ENCODE results near the gene GPR26. TPM values are rescaled to one million over a fixed set of nuclear protein-coding genes. Genes with fewer than 3 reads are reported as not detected.

GPR26 gene
- total RNA-seq, 1 donor from 2014 or later: not detected

DNA sequence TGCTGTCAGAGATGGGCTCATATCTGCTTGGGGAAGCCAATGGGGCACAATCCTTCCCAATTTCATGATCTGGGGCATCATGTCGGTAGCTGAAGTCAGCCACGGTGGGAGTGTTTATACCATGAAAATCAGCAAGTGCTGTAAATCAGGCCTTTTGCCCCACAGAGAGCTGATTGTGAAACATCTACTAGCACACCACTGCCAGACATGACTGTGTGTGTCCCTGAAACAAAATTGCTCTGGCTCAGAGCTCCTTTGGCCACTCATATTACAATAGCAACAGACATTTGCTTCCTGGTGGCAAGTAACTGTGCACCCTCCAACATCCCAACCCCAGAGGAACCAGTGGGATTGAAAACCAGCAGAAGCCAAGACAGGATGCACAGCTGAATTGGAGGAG, 23.7 kb downstream of the GPR26 start:
- H3K36me3 Mint-ChIP-seq (ENCODE audit: low read depth): no peaks in the 10 kb centered on the region
- no peak overlapping the region for H3K27ac Mint-ChIP-seq
- no peaks in the 10 kb centered on the region for H3K27me3 Mint-ChIP-seq (ENCODE audit: insufficient read depth)
- DNase-seq (ENCODE audit: low spot score): no peak
- intact Hi-C loops (cut with micrococcal nuclease): no loop called here
- H3K4me3 Mint-ChIP-seq: no peak overlapping the region
- no peaks in the 10 kb centered on the region for H3K9me3 Mint-ChIP-seq
- no peaks in the 10 kb centered on the region for H3K4me1 Mint-ChIP-seq (ENCODE audit: low read depth)

GRCh38 chr10:123703195-123703790, 37.1 kb downstream of the GPR26 start:
- intact Hi-C loops (cut with micrococcal nuclease): no loop called here
- DNase-seq (ENCODE audit: low spot score): no peak

DNA sequence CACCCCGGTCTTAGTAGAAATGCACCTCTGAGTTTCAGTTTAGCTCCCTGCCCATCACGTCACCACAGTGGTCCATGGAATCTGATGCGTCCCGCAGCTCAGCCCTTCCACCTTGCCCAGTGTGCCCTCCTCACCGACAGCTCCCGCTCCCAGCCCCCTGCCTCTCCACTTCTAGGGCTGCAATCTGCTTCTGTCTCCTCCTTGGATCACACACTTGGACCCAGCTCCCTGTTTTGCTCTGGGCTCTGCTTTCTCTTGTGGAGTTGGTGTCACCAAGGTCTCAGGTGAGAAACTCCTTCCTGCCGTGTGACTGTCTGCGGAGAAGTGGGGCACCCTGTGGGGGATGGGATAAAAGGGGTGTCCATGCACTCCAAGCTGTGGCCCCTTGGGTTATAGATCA, 37.9 kb downstream of the GPR26 start:
- no peak overlapping the region for H3K4me3 Mint-ChIP-seq
- H3K27ac Mint-ChIP-seq: no peak overlapping the region
- no peaks in the 10 kb centered on the region for H3K4me1 Mint-ChIP-seq (ENCODE audit: low read depth)
- peaks cover 3% of the 10 kb centered on the region for H3K27me3 Mint-ChIP-seq (ENCODE audit: insufficient read depth)
- no peak for DNase-seq (ENCODE audit: low spot score)
- intact Hi-C loops (cut with micrococcal nuclease): no loop called here
- no peaks in the 10 kb centered on the region for H3K9me3 Mint-ChIP-seq
- H3K36me3 Mint-ChIP-seq (ENCODE audit: low read depth): no peaks in the 10 kb centered on the region

More at GRCh38 chr10:123703195-123703790, 37.1 kb downstream of the GPR26 start:
- H3K4me1 Mint-ChIP-seq (ENCODE audit: low read depth): no peaks in the 10 kb centered on the region
- no peak overlapping the region for H3K4me3 Mint-ChIP-seq
- H3K36me3 Mint-ChIP-seq (ENCODE audit: low read depth): no peaks in the 10 kb centered on the region
- peaks cover 5% of the 10 kb centered on the region for H3K27me3 Mint-ChIP-seq (ENCODE audit: insufficient read depth)
- no peak overlapping the region for H3K27ac Mint-ChIP-seq
- H3K9me3 Mint-ChIP-seq: no peaks in the 10 kb centered on the region

DNA sequence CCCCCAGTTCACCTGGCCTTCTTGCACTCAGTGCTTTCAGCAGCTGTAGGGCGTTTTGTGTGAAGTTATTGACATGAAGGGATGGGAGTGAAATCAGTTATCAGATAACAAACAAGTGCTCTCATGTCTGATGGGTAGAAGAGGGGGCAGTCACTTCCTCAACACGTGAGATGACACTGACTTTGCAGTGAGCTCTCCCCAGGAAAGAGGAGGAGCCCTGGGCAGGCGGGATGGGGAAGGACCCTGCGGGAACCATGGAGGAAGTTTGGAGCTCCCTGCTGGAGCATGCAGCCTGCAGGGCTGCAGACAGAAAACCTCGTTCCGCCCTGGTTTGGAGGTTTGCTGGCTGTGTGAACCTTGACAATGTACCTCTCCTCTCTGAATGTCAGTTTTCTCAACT, 38.7 kb downstream of the GPR26 start:
- intact Hi-C loops (cut with micrococcal nuclease): no loop called here
- DNase-seq (ENCODE audit: low spot score): no peak
- Mint-ChIP-seq H3K4me3 (no peak overlapping the region), H3K4me1 (ENCODE audit: low read depth) (no peaks in the 10 kb centered on the region), H3K9me3 (no peaks in the 10 kb centered on the region), H3K27ac (no peak overlapping the region), H3K27me3 (ENCODE audit: insufficient read depth) (peaks cover 3% of the 10 kb centered on the region), H3K36me3 (ENCODE audit: low read depth) (no peaks in the 10 kb centered on the region)

- H3K9me3 Mint-ChIP-seq: no peaks in the 10 kb centered on the region
- H3K4me3 Mint-ChIP-seq: no peak overlapping the region
- no peak overlapping the region for H3K27ac Mint-ChIP-seq
- no peak for DNase-seq (ENCODE audit: low spot score)
- H3K27me3 Mint-ChIP-seq (ENCODE audit: insufficient read depth): peaks cover 3% of the 10 kb centered on the region
- intact Hi-C loops (cut with micrococcal nuclease): no loop called here
- no peaks in the 10 kb centered on the region for H3K36me3 Mint-ChIP-seq (ENCODE audit: low read depth)
- H3K4me1 Mint-ChIP-seq (ENCODE audit: low read depth): no peaks in the 10 kb centered on the region
Observed at GRCh38 chr10:123706236-123706635, 40.1 kb downstream of the GPR26 start.

DNA sequence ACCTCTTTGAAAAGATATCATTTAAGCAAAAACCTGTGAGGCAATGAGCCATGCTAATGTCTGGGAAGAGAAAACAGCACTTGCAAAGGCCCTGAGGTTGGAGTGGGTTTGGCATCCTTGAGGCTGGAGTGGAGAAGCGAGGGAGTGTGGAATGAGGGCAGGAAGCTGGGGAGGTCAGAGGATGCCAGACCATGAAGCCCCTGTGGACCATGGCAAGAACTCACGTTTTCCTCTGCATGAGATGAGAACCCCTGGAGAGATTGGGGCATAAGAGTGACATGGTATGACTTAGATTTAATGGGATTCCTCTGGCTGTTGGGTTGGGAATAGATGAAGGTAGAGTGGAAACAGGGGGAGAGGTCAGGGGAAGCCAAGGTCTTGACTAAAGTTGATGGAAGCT, 49.4 kb downstream of the GPR26 start:
- H3K27me3 Mint-ChIP-seq (ENCODE audit: insufficient read depth): peaks cover 4% of the 10 kb centered on the region
- no peak for DNase-seq (ENCODE audit: low spot score)
- intact Hi-C loops (cut with micrococcal nuclease): no loop called here
- no peaks in the 10 kb centered on the region for H3K9me3 Mint-ChIP-seq
- no peaks in the 10 kb centered on the region for H3K36me3 Mint-ChIP-seq (ENCODE audit: low read depth)
- H3K27ac Mint-ChIP-seq: no peak overlapping the region
- H3K4me3 Mint-ChIP-seq: no peak overlapping the region
- no peaks in the 10 kb centered on the region for H3K4me1 Mint-ChIP-seq (ENCODE audit: low read depth)

- Mint-ChIP-seq H3K27me3 (ENCODE audit: insufficient read depth) (peaks cover 4% of the 10 kb centered on the region), H3K4me1 (ENCODE audit: low read depth) (no peaks in the 10 kb centered on the region), H3K4me3 (no peak overlapping the region), H3K9me3 (no peaks in the 10 kb centered on the region), H3K27ac (no peak overlapping the region), H3K36me3 (ENCODE audit: low read depth) (no peaks in the 10 kb centered on the region)
- no peak for DNase-seq (ENCODE audit: low spot score)
- intact Hi-C loops (cut with micrococcal nuclease): no loop called here
Observed at GRCh38 chr10:123717336-123717735, 51.2 kb downstream of the GPR26 start.

- no peak for DNase-seq (ENCODE audit: low spot score)
- H3K27me3 Mint-ChIP-seq (ENCODE audit: insufficient read depth): peaks cover 4% of the 10 kb centered on the region
- no peaks in the 10 kb centered on the region for H3K36me3 Mint-ChIP-seq (ENCODE audit: low read depth)
- no peaks in the 10 kb centered on the region for H3K9me3 Mint-ChIP-seq
- no peak overlapping the region for H3K4me3 Mint-ChIP-seq
- intact Hi-C loops (cut with micrococcal nuclease): no loop called here
- no peak overlapping the region for H3K27ac Mint-ChIP-seq
- H3K4me1 Mint-ChIP-seq (ENCODE audit: low read depth): no peaks in the 10 kb centered on the region
Observed at GRCh38 chr10:123718544-123719060, 52.4 kb downstream of the GPR26 start.

DNA sequence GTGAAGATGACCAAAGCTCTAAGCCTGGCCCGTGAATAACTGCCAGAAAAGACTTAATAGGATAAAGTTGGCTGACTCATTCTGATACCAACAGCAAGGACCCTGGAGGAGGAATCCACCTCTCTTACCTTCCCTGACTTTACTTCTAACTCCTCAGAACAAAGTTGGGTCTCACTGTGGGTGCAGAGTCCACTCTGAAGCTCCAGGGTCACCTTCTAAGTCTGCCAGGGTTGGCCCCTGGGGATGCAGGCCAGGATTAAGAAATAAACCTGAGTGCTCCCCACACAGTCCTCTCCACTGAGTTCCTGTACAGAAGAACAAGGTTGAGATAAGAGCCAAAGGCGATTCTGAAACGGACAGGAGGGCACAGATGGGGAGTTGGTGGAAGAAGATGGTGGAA, 54.4 kb downstream of the GPR26 start:
- H3K9me3 Mint-ChIP-seq: no peaks in the 10 kb centered on the region
- H3K27me3 Mint-ChIP-seq (ENCODE audit: insufficient read depth): peaks cover 4% of the 10 kb centered on the region
- no peak for DNase-seq (ENCODE audit: low spot score)
- H3K4me1 Mint-ChIP-seq (ENCODE audit: low read depth): no peaks in the 10 kb centered on the region
- no peaks in the 10 kb centered on the region for H3K36me3 Mint-ChIP-seq (ENCODE audit: low read depth)
- H3K27ac Mint-ChIP-seq: no peak overlapping the region
- H3K4me3 Mint-ChIP-seq: no peak overlapping the region
- intact Hi-C loops (cut with micrococcal nuclease): no loop called here

GRCh38 chr10:123721441-123722049, 55.4 kb downstream of the GPR26 start:
- Mint-ChIP-seq H3K36me3 (ENCODE audit: low read depth) (no peaks in the 10 kb centered on the region), H3K9me3 (no peaks in the 10 kb centered on the region), H3K4me3 (no peak overlapping the region), H3K27me3 (ENCODE audit: insufficient read depth) (peaks cover 4% of the 10 kb centered on the region), H3K4me1 (ENCODE audit: low read depth) (no peaks in the 10 kb centered on the region), H3K27ac (no peak overlapping the region)
- intact Hi-C loops (cut with micrococcal nuclease): no loop called here
- DNase-seq (ENCODE audit: low spot score): no peak

- intact Hi-C loops (cut with micrococcal nuclease): no loop called here
- Mint-ChIP-seq H3K4me1 (ENCODE audit: low read depth) (no peaks in the 10 kb centered on the region), H3K36me3 (ENCODE audit: low read depth) (no peaks in the 10 kb centered on the region), H3K4me3 (no peak overlapping the region), H3K27me3 (ENCODE audit: insufficient read depth) (peaks cover 4% of the 10 kb centered on the region), H3K9me3 (no peaks in the 10 kb centered on the region), H3K27ac (no peak overlapping the region)
- no peak for DNase-seq (ENCODE audit: low spot score)
Observed at GRCh38 chr10:123722351-123722750, 56.2 kb downstream of the GPR26 start.

DNA sequence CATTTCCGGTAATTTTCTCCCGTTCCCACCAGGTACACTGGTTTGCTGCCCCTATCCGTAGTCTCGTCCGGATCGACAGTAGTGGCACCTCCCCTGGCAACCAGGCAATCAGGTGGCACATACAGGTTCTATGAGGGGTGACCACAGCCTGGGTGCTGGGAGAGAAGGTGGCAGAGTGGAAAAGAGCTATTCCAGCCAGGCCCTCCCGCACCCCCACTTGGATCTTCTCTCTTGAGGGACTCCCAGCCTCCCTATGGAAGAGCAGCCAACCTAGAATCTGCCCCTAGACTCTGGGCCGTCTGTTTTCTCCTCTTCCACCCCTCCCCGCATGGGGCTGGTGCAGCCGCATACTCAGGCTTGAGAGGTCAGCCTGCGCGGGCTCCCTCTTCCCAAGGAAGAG, 58.6 kb downstream of the GPR26 start:
- no peak overlapping the region for H3K4me3 Mint-ChIP-seq
- no peaks in the 10 kb centered on the region for H3K4me1 Mint-ChIP-seq (ENCODE audit: low read depth)
- intact Hi-C loops (cut with micrococcal nuclease): no loop called here
- no peak overlapping the region for H3K27ac Mint-ChIP-seq
- no peaks in the 10 kb centered on the region for H3K9me3 Mint-ChIP-seq
- H3K36me3 Mint-ChIP-seq (ENCODE audit: low read depth): no peaks in the 10 kb centered on the region
- no peak for DNase-seq (ENCODE audit: low spot score)
- H3K27me3 Mint-ChIP-seq (ENCODE audit: insufficient read depth): no peaks in the 10 kb centered on the region

DNA sequence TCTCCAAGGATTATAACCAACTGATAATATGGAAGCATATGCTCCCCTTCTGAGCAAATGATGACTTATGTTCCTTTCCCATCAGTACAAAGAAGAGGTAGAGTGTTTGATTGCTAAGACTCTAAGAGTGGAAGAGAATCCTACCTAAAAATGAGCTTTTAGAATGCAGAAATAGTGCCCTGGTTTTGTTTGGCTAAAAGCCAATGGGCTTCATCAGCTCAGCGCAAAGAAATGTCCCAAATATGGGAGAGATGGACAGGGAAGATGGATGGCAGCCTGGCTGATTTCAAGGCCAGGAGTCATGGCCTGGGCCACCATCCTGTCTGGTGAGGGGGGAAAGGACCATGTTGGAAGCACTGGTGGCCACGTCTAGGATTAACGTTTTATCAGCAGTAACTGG, 60.2 kb downstream of the GPR26 start:
- H3K36me3 Mint-ChIP-seq (ENCODE audit: low read depth): no peaks in the 10 kb centered on the region
- no peak for DNase-seq (ENCODE audit: low spot score)
- no peak overlapping the region for H3K27ac Mint-ChIP-seq
- intact Hi-C loops (cut with micrococcal nuclease): no loop called here
- no peak overlapping the region for H3K4me3 Mint-ChIP-seq
- peaks cover 2% of the 10 kb centered on the region for H3K27me3 Mint-ChIP-seq (ENCODE audit: insufficient read depth)
- no peaks in the 10 kb centered on the region for H3K4me1 Mint-ChIP-seq (ENCODE audit: low read depth)
- no peaks in the 10 kb centered on the region for H3K9me3 Mint-ChIP-seq

GRCh38 chr10:123726836-123727235, 60.7 kb downstream of the GPR26 start:
- H3K36me3 Mint-ChIP-seq (ENCODE audit: low read depth): no peaks in the 10 kb centered on the region
- DNase-seq (ENCODE audit: low spot score): no peak
- H3K27ac Mint-ChIP-seq: no peak overlapping the region
- intact Hi-C loops (cut with micrococcal nuclease): no loop called here
- no peak overlapping the region for H3K4me3 Mint-ChIP-seq
- H3K9me3 Mint-ChIP-seq: no peaks in the 10 kb centered on the region
- H3K27me3 Mint-ChIP-seq (ENCODE audit: insufficient read depth): peaks cover 2% of the 10 kb centered on the region
- no peaks in the 10 kb centered on the region for H3K4me1 Mint-ChIP-seq (ENCODE audit: low read depth)

Measured in activated T-helper 1 cell treated with anti-CD3 and anti-CD28 coated beads, Interleukin-12 subunit alpha, Interleukin-12 subunit beta, Interleukin-2, Interleukin-4 antibody, amounts not matched to agents 30 ng/mL and 10 ng/mL and 1 ng/mL, durations not matched to agents 14 hours and 24 hours and 36 hours (primary cell).